Effector CD8-positive, alpha-beta T cell (primary cell): ENCODE measurements around the gene AGTRAP.

Experiments
- DNase-seq: peaks from one replicate; lab custom pipeline; 2025; lab: John Stamatoyannopoulos, UW
- total RNA-seq, 4 experiments: gene quantifications; one replicate each; lab custom pipeline; 2026; lab: John Stamatoyannopoulos, UW

AGTRAP gene, protein sequence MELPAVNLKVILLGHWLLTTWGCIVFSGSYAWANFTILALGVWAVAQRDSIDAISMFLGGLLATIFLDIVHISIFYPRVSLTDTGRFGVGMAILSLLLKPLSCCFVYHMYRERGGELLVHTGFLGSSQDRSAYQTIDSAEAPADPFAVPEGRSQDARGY
- 6.4 to 12.8 (median 9.3) reads per million in 4 experiments for total RNA-seq

GRCh38 chr1:11735854-11736745, at the start of gene AGTRAP:
Gene AGTRAP, plus strand, starts transcription at chr1:11736136. Its CDS starts 73 bp downstream, at chr1:11736209.
- DNase-seq = peak; percentile 76

DNA sequence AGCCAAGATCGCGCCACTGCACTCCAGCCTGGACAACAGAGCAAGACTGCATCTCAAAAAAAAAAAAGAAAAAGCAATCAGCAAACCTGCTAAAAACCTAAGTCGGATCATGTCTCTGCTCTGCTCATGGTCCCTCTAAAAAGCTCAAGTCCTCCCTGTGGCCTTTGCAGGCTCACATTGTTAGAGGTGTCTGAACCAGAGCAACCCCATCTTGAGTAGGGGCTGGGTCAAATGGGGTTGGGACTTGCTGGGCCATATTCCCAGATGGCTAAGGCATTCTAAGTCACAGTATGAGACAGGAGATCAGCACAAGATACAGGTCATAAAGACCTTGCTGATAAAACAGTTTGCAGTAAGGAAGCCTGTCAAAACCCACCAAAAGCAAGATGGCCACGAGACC, 47.4 kb upstream of the AGTRAP start:
- DNase-seq = no peak

DNA sequence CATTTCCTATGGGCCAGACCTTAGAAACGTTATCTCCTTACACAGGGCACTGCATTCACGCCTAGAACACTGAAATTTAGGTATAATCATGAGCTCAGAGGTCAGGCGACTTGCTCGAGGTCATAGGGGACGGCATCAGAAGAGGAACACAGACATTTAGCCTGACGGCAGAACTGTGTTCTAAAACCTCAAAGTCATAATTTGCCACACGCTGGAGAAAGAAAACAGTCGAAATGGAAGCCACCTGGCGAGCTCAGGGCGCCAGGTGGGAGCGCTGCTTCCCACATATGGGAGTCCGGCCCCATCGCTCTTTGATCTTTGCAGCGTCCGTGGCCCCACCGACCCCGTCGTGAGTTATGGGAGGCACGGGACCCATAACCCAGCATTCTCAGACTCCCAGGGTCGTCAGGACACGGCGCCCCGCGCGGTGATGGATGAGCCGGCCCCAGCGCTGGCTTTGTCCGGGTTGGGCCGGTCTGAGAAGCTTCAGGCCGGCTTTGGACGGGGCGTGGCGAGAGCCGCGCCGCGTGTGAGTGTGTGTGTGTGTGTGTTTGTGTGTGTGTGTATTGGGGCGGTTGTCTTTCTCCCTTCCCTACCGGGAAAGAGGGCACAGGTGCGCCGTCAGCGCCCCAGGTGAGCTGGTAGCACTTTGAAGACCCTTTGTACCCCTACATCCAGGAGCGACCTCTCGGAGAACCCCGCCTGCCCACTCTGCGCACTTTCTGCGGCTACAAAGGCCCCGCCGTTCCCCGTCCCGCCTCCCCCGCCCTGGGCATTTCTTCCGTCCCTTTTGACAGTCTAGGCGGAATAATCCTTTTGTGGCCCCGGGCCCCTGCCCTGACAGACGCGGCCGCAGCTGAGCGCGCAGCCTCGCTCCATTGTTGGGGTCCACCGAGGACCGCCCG, 45.3 kb upstream of the AGTRAP start:
- no peak for DNase-seq

DNA sequence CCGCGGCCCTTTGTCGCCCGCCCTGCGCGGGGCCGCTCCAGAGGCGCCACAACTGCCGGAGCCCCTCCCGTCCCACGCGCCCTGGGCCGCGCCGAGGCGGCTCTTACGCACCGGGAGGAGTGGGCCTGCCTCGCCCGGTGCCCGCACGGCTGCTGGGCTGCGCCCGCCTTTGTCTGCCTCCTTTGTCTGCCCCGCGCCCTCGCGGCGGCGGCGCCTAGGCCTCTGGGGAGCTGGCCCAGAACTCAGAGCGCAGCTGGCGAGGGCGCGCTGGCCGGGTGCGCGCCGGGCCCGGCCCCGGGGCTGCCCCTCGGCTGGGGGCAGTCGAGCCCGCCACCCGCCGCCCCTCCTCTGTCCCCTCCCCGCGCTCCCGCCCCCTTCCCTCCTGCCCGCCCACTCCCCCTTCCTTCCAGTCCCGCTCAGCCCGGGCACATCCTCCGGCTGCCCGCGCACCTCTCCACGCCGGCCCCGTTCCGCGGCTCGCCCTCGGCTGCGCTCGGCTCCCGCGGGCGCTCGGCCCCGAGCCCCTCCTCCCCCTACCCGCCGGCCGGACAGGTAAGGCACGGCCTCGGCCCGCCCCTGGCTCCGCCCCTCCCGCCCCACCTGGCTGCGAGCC, 44.5 kb upstream of the AGTRAP start, which contains the start of gene DRAXIN:
DRAXIN (plus strand) TSS at position 409 of the 613 bp plus-strand sequence. CDS start 14,549 bp downstream, outside the sequence.
- no peak for DNase-seq

- no peak for DNase-seq
Observed at GRCh38 chr1:11691928-11692711, 43.8 kb upstream of the AGTRAP start.

DNA sequence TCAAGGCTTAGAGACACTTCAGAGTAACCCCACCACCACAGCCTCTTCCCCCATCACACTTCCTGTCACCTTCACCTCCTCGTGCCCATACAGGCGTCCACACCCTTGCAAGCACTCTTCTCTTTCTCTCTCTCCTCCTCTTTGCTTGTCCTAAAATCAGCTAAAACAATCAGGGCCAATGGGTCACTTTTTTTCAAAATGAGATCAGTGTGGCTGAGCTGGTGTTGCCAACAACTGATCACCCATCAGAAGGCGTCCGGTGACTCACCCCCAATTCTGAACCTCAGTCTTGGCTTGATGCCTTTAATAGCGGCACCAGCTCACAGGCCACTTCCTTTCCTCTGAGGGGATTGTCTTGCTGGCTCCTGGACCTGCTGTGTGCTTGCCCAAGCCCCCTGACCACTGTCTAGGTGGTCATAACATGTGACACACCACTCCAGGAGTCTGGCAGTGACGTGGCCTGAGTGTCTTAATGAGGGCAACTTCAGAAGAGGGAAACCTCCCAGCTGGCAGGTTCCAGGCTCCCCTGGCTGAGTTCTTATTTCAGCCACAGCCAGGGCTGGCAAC, 42.8 kb upstream of the AGTRAP start:
- no peak for DNase-seq

DNA sequence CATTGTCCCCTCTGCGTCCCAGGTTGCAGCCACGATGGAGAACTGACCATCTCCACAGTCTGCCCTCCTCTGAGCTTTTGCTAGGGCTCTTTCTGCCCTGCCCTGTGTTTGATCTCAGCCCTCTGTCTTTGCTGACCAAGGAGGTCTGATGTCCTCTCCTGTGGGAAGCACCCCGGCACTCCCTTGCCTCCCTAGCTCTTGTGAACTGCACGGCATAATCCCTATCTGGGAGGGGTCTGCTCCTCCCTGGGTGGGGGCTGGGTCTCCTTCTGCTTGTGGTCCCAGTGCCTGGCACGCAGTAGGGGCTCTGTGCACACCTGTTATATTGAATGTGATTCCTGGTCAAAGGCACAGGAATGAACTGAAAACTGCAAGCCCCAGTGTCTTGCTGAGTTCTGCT, 42.0 kb upstream of the AGTRAP start:
- DNase-seq = no peak

- DNase-seq = no peak
Observed at GRCh38 chr1:11695861-11696260, 40.1 kb upstream of the AGTRAP start.

- no peak for DNase-seq
Observed at GRCh38 chr1:11697188-11697892, 38.6 kb upstream of the AGTRAP start.

- DNase-seq = no peak
Observed at GRCh38 chr1:11697893-11698210, 38.1 kb upstream of the AGTRAP start.

DNA sequence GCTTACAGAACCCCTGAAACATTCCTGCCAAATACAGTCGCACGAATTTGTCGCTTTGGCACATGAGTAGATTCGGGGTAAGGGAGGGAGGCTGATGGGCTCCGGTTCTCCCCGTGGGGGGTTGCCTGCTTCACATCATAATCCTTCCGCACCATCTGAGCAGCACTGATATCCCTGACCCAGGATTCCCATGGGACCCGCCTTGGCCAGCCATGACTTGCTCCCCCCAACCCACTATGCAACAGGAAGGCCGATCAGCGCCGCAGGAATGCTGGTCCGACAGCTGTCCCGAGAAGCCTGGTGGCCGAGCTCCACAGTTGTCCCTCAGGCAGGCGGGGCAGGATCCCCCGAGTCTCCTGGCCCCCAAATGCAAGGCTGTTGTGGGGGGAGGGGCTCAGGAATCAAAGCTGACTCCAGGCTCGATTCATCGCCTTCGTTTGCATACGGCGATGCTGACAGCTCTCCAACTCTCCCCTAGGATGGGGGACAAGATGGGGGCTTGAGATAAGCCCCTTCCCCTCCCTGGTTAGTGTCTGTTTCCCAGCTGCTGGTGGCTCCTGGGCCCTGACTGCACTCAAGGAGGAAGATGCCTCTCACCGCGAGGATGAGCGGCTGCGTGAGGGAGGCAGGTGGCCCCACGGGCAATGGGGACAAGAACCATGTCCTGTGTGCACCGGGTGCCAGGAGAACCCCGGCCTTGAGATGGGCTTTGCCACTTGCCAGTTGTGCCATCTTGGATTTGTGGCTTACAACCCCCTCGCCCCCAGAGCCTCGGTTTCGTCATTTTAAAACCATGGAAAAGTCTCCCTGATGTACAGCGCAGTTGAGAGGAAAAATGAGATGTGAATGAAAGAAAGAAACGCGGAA, 35.1 kb upstream of the AGTRAP start:
- DNase-seq = no peak

- DNase-seq = no peak
Observed at GRCh38 chr1:11701551-11701961, 34.4 kb upstream of the AGTRAP start.

DNA sequence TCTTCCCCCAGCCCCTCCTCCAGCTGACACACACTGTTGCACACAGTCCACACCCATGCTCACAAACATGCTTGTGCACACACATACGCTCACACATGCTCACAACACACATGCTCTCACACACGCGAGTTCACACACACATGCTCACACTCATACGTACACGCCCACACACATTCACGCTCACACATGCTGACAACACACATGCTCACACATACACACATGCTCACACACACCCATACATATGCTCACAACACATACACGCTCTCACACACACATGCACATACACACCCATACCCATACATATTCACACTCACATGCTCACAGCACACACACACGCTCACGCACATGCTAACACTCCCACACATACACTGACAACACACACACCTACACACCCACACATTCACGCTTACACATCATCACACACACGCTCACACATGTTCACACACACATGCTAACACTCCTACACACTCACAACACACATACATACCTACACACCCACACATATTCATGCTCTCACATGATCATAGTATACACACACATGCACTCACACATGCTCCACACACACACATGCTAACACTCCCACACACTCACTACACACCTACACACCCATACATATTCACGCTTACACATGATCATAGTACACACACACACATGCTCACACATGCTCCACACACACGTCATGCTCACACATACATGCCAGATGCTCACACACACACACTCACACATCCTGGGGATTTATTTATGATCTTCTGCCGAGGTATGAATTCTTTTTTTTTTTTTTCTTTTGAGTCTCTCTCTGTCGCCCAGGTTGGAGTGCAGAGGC, 33.7 kb upstream of the AGTRAP start:
- no peak for DNase-seq

DNA sequence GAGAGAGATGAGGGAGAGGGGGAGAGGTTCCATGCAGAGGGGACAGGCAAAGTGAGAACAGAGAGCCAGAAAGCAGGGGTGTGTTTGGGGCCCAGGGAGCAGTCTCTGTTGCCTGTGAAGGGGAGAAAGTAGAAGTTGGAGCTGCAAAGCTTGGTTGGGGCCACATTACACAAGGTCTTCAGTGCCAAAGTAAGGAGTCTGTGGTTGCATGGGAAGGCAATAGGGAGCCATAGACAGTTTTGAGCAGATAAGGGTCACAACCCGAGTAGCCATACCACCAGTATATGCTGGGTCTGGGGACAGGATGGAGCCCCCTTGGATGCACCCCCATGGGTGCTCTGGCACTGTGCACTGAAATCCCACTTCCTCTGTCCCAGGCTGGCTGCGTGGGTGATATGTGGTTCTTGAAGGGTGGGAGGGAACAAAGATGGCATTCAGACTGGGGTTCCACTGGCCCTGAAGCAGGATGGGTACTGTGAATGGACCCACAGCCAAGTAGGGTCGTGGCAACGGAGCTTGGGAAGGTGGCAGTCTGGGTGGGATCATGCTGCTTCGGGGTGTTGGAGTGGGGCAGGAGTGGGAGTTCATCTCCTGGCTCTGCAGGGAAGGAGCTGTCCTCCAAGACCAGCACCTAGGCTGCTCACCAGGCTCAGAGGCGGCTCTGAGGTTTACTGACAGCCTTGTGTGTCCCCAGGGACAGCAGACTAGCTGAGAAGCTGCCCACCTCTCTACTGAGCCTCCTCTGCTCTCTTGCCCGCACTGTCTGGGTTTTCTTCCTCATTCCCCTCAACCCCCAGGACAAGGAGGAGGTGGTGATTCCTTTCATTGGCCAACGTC, 32.4 kb upstream of the AGTRAP start:
- no peak for DNase-seq

GRCh38 chr1:11704194-11704529, 31.8 kb upstream of the AGTRAP start:
- no peak for DNase-seq

- no peak for DNase-seq
Observed at GRCh38 chr1:11704691-11705475, 31.1 kb upstream of the AGTRAP start.

GRCh38 chr1:11705596-11705995, 30.3 kb upstream of the AGTRAP start:
- DNase-seq = no peak
